Effector memory CD8-positive, alpha-beta T cell (primary cell): ENCODE measurements around the gene CEP41.

Experiments
- ATAC-seq: fragments of 150-1000 bp; cut with Tn5 transposase; replicated peaks from 2 replicates; pipeline ENCODE4 v1.10.0; 2021; ENCODE audit warnings: mild to moderate bottlenecking, moderate library complexity
- DNase-seq, 3 experiments: peaks; one replicate each; pipeline ENCODE4 v3.0.0; 2021
- H3K27ac Mint-ChIP-seq, 2 donors: one replicate each; pipeline ENCODE4 v1.8.0; 2022; ENCODE audit warnings: mild to moderate bottlenecking in 2 of 2, mixed read lengths in 2 of 2, moderate library complexity in 2 of 2
- H3K27me3 Mint-ChIP-seq, 2 donors: one replicate each; pipeline ENCODE4 v1.8.0; 2022; ENCODE audit warnings: mixed read lengths in 2 of 2
- H3K36me3 Mint-ChIP-seq: one replicate; pipeline ENCODE4 v1.8.0; 2022; ENCODE audit warnings: mild to moderate bottlenecking, moderate library complexity, mixed read lengths; ENCODE audit not compliant: insufficient read depth
- H3K4me1 Mint-ChIP-seq, 2 donors: one replicate each; pipeline ENCODE4 v1.8.0; 2022; ENCODE audit warnings: low read depth in 2 of 2, mixed read lengths in 2 of 2
- H3K4me3 Mint-ChIP-seq, 2 donors: one replicate each; pipeline ENCODE4 v1.8.0; 2022; ENCODE audit warnings: mild to moderate bottlenecking in 2 of 2, mixed read lengths in 2 of 2, moderate library complexity in 2 of 2
- H3K9me3 Mint-ChIP-seq, 2 donors: one replicate each; pipeline ENCODE4 v1.8.0; 2022; ENCODE audit warnings: mixed read lengths in 2 of 2

The CEP41 gene

DNA sequence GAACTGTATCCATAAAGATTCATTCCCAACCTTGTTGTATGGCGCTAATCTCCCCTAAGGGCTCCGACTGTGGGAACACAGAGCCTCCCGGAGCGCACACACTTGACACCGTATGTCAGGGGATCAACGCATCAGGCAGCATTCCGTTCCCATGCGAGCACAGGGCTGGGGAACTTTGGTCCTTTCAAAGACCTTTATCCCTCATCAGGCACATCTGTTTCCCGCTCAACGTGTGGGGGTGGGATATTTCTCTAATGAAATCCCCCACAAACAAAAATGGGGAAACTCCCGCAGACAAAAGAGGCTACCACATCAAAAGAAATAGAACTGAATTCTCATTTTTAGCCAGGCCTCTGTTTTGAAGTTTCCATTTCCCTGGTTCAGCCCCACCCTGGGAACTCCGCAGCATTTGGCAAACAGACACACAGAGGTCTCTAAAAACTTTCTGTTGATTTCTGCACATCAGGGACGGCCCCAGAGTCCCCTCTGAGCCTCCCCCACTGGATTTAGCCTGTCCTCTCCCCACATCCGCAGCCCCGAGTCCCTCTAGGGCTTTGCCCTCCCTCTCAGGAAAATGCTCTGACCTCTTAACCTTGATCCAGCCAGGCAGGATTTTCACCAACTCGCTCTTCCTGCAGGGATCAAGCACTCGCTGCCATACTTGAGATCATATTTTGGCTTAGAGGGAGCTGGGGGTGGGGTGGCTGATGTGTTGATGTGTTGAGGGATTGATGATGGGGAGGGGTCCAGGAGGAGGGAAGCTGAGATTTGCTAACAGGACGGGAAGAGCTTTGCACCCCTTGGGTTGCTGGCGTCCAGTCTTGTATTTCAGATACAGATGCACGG lies 89.6 kb downstream of the CEP41 start:
- no peaks in the 10 kb centered on the region for H3K9me3 Mint-ChIP-seq
- peaks cover 3% of the 10 kb centered on the region for H3K36me3 Mint-ChIP-seq
- no peak overlapping the region for H3K4me3 Mint-ChIP-seq
- H3K4me1 Mint-ChIP-seq, result peaks cover 0 to 2% of the 10 kb centered on the region in 2 donors
- ATAC-seq (no peak), DNase-seq (no peak)
- no peak overlapping the region for H3K27ac Mint-ChIP-seq
- peaks cover 50 to 51% of the 10 kb centered on the region in 2 donors for H3K27me3 Mint-ChIP-seq

DNA sequence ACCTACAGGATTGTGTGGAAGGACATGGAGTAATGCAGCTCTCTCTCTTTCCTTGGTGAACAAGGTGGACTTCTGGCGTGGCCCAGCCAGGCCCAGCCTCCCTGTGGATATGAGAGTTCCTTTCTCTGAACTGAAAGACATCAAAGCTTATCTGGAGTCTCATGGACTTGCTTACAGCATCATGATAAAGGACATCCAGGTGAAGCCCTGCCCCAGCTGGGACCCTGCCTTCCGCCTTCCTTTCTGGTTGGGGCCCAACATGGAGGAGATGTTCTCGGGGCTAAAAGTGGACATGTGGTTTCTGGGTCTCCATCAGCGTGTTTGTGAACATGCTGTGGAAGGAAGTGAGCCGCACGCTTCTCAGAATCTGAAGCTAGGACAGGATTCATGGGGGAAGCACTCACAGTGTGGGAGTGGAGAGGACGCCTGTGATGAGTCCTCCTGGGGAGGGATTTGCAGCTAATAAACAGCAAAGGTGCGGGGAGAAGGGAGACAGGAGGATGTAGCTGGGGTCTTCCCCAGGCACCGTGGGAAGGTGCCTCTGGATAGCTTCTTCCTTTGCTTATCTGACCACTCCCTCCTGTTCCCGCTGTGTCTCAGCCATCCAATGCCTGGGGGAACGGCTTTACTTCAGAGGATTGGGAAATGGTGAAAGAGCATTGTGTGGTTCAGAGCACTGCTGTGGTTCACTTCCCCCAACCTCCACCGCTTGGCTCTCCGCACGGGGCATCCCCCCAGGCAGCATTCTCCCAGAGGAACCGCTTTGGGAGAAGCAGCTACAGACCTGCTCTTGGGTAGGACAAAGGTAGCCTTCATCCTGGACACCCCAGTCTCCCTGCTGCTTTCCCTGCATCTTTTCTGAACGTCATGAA lies 90.7 kb downstream of the CEP41 start:
- no peaks in the 10 kb centered on the region for H3K9me3 Mint-ChIP-seq
- H3K27me3 Mint-ChIP-seq, result peaks cover 56 to 61% of the 10 kb centered on the region in 2 donors
- no peak for ATAC-seq

DNA sequence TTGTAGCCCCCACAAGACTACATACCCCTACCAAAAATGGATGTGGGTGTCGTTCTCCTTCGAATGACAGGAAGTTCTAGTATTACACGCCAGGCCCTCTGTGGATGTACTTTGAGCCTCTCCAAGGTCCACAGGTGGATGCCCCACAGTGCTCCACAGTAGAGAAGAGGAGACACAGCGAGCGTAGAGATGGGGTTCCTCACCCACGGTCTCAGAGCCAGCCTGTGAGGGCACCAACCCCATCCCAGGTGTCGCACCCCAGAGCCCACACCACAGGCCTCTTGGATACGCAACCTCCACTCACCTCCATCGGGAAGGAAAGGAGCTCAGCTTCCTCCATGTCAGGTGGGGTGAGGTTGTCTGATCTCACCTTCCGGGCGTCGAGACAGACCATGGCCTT lies 93.9 kb downstream of the CEP41 start:
- Mint-ChIP-seq H3K27me3 (peaks cover 42 to 59% of the 10 kb centered on the region in 2 donors), H3K4me3 (no peak overlapping the region), H3K36me3 (peaks cover 3% of the 10 kb centered on the region), H3K27ac (no peak overlapping the region), H3K4me1 (peaks cover 0 to 2% of the 10 kb centered on the region in 2 donors), H3K9me3 (no peaks in the 10 kb centered on the region)
- ATAC-seq (no peak), DNase-seq (no peak)

More for the DNA sequence above, 90.7 kb downstream of the CEP41 start:
- no peak for DNase-seq
- Mint-ChIP-seq H3K4me1 (peaks cover 0 to 2% of the 10 kb centered on the region in 2 donors), H3K27ac (no peak overlapping the region), H3K36me3 (peaks cover 3% of the 10 kb centered on the region), H3K4me3 (no peak overlapping the region)

DNA sequence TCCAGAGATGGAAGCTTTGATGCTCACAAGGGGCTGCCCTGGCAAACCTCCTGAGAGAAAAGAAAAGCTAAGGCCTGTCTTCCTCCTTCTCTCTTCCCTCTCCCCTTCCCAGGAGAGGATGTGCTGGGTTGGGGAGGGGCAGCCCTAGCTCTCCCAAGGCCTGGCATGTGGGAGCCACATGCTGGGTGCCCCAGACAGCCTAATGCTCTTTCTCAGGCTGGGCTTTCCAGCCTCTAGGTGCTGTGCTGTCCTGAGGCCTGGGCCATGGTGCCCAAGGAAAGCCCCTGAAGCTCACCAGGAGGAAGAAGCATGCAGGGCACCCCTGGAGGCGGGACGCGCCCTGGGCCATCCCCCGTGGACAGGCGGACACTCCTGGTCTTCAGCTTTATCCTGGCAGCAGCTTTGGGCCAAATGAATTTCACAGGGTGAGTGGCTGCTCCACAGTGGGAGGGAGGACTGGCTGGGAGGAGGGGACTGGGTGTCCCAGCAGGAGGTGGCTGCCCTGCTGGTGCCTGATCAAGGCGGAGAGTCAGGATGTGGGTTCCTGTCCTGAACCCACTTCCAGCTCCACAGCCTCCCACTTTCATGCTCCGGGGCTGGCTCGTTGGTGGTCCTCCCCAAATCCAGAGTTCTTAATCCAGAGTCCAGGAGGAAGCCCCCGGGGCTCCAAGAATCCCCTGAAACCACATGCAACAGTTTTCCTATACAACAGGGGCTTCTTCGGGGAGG lies 94.5 kb downstream of the CEP41 start:
- no peak overlapping the region for H3K4me3 Mint-ChIP-seq
- peaks cover 36 to 53% of the 10 kb centered on the region in 2 donors for H3K27me3 Mint-ChIP-seq
- DNase-seq, result no peak
- peaks cover 3% of the 10 kb centered on the region for H3K36me3 Mint-ChIP-seq
- H3K4me1 Mint-ChIP-seq, result peaks cover 0 to under 1% of the 10 kb centered on the region in 2 donors
- no peaks in the 10 kb centered on the region for H3K9me3 Mint-ChIP-seq
- no peak for ATAC-seq
- no peak overlapping the region for H3K27ac Mint-ChIP-seq

DNA sequence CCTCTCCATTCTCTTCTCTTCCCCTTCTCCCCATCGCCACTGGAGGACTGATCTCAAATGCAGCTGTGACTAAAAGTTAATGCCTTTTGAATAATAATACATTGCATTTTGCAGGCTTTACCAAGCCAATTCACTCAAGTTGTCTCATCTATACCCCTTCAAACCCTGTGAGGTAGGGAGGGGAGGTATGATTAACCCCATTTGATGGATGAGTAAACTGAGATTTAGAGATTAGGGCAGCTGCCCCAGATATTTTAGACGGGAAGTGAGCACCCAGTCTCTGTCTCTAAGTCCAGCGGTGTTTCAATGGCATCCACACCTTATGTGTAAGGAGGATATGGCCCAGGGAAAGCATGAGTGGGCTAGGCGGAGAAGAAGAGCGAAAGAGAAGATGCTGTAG lies 95.1 kb downstream of the CEP41 start:
- H3K36me3 Mint-ChIP-seq, result peaks cover 3% of the 10 kb centered on the region
- H3K27me3 Mint-ChIP-seq, result peaks cover 31 to 47% of the 10 kb centered on the region in 2 donors
- no peak for ATAC-seq
- H3K9me3 Mint-ChIP-seq, result no peaks in the 10 kb centered on the region
- no peak for DNase-seq
- no peak overlapping the region for H3K27ac Mint-ChIP-seq
- no peak overlapping the region for H3K4me3 Mint-ChIP-seq
- H3K4me1 Mint-ChIP-seq, result no peaks in the 10 kb centered on the region

DNA sequence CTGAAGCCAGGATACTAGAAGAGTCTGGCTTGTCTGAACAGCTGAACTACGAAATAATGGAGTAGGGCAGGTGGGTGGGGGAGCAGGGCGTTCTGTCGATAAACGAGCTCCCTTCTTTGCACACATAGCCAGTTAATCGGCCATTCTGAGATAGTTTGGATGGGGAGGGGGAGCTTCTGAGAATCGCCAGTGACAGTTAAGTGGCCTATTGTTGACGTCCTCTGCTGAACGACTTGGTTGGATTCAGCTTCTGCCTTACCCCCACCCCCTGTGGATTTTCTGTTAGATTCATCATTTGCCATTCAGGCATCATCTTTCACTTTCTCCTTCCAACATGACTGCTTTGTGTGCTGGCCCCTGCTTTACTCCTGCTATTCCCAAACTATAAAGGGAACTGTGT lies 95.7 kb downstream of the CEP41 start:
- H3K4me3 Mint-ChIP-seq, result no peak overlapping the region
- ATAC-seq (no peak), DNase-seq (no peak)
- no peak overlapping the region for H3K27ac Mint-ChIP-seq
- H3K4me1 Mint-ChIP-seq, result no peaks in the 10 kb centered on the region
- peaks cover 3% of the 10 kb centered on the region for H3K36me3 Mint-ChIP-seq
- H3K27me3 Mint-ChIP-seq, result peaks cover 25 to 41% of the 10 kb centered on the region in 2 donors
- no peaks in the 10 kb centered on the region for H3K9me3 Mint-ChIP-seq

DNA sequence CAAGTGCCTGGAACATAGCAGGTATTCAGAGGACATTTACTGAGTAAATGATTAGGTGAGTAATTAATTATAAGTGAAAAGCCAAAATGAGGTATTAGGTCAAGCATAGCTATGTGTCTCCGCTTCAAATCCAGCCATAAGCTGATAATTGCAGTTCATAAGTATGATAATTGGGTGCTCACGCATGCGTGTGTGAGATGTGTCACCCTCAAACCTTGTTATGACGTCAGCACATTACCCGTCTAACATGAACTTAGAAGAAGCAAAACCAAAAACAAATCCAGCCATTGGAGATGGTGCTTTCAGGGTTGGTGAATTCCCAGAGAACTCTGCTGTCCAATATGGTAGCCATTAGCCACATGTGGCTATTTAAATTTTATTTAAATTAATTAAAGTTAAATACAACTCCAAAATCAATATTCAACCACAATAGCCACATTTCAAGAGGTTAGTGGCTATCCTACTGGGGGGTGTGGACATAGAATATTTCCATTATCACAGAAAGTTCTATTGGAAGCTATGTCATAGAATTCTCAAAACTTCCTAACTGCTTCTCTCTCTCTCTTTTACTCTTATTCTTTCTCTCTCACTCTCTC lies 96.4 kb downstream of the CEP41 start, which contains the start of gene CPA5:
Gene CPA5, plus strand, starts transcription at position 546 of the 596 bp plus-strand sequence. CDS start 1,670 bp downstream, outside the sequence.
- Mint-ChIP-seq H3K9me3 (no peaks in the 10 kb centered on the region), H3K4me3 (no peak within 1 kb of the TSS), H3K4me1 (no peaks in the 10 kb centered on the region), H3K36me3 (peaks cover 3% of the 10 kb centered on the region), H3K27me3 (peaks cover 22 to 36% of the 10 kb centered on the region in 2 donors), H3K27ac (no peak within 1 kb of the TSS)
- ATAC-seq (no peak), DNase-seq (no peak)
